H1 (cell line): ENCODE measurements around the gene ST3GAL2. TPM values are rescaled to one million over a fixed set of nuclear protein-coding genes. Genes with fewer than 3 reads are reported as not detected.

Source experiments
- CTCF ChIA-PET: fragments of 300-600 bp; sonication (Branson Sonifier 250); formaldehyde crosslinking; loops from one replicate; lab custom pipeline; 2021; ENCODE audit not compliant: partially characterized antibody; lab: Charles Lee
- POLR2A ChIA-PET: fragments of 300-600 bp; sonication (Branson Sonifier 250); formaldehyde crosslinking; loops from one replicate; lab custom pipeline; 2021; ENCODE audit warnings: inconsistent platforms; ENCODE audit not compliant: partially characterized antibody; lab: Charles Lee
- DNase-seq, 2 experiments: peaks; one replicate each; pipeline versions ENCODE4 v3.0.0 to v3.0.0-alpha.2; 2010 to 2022; ENCODE audit warnings: low spot score in 2 of 2, low read depth in 1 of 2, mixed read lengths in 1 of 2
- FAIRE-seq: peaks from 2 replicates; lab custom pipeline; 2011; peaks lifted over from hg19 to GRCh38; lab: Jason Lieb, UNC
- H2AFZ ChIP-seq: 2 replicates; pipeline ENCODE4 v1.8.1; 2012; ENCODE audit warnings: low read length, inconsistent platforms
- H2AK5ac ChIP-seq: 2 replicates; pipeline ENCODE4 v1.6.1; 2013; ENCODE audit warnings: low read depth, low read length
- H2BK120ac ChIP-seq: replicated peaks from 2 replicates; pipeline ENCODE3; 2013; ENCODE audit warnings: low read depth, low read length, inconsistent platforms
- H2BK12ac ChIP-seq: 2 replicates; pipeline ENCODE4 v1.6.1; 2013; ENCODE audit warnings: low read depth, low read length
- H2BK15ac ChIP-seq: 2 replicates; pipeline ENCODE4 v1.6.1; 2013; ENCODE audit warnings: low read length
- H2BK20ac ChIP-seq: 2 replicates; pipeline ENCODE4 v1.6.1; 2013; ENCODE audit warnings: low read length
- H2BK5ac ChIP-seq: 2 replicates; pipeline ENCODE4 v1.6.1; 2013; ENCODE audit warnings: low read depth, low read length
- H3K14ac ChIP-seq: 2 replicates; pipeline ENCODE4 v1.6.1; 2013; ENCODE audit warnings: inconsistent platforms; ENCODE audit not compliant: insufficient read length
- H3K18ac ChIP-seq: 2 replicates; pipeline ENCODE4 v1.6.1; 2013; ENCODE audit warnings: low read length; ENCODE audit errors: extremely low read depth
- H3K23ac ChIP-seq: 2 replicates; pipeline ENCODE4 v1.6.1; 2013; ENCODE audit warnings: inconsistent platforms; ENCODE audit not compliant: insufficient read length
- H3K23me2 ChIP-seq: 2 replicates; pipeline ENCODE4 v1.6.1; 2013; ENCODE audit warnings: low read depth, low read length
- H3K27ac ChIP-seq: 2 replicates; pipeline ENCODE4 v1.6.1; 2011; ENCODE audit warnings: low read depth, low read length, inconsistent platforms
- H3K27me3 ChIP-seq, 4 experiments: replicated peaks in 1 of 4; 1 replicate in 1 of 4; 2 replicates in 3 of 4; pipeline versions ENCODE4 v1.6.1 to v1.8.1; 2011 to 2013; ENCODE audit warnings: low read length in 3 of 4, mild to moderate bottlenecking in 3 of 4, inconsistent platforms in 2 of 4, mixed read lengths in 2 of 4, moderate library complexity in 1 of 4; ENCODE audit not compliant: control insufficient read depth in 3 of 4, insufficient read depth in 3 of 4; ENCODE audit errors: extremely low read depth in 1 of 4
- H3K36me3 ChIP-seq, 4 experiments: 2 replicates each; pipeline versions ENCODE4 v1.6.1 to v1.8.1; 2011 to 2013; ENCODE audit warnings: mild to moderate bottlenecking in 4 of 4, low read length in 3 of 4, moderate library complexity in 2 of 4, control low read depth in 1 of 4, inconsistent platforms in 1 of 4; ENCODE audit not compliant: insufficient read depth in 4 of 4, control insufficient read depth in 2 of 4
- H3K4ac ChIP-seq: replicated peaks from 2 replicates; pipeline ENCODE3; 2013; ENCODE audit warnings: low read length, low read depth, mixed read lengths, inconsistent platforms; ENCODE audit not compliant: insufficient read length
- H3K4me1 ChIP-seq, 4 experiments: replicated peaks in 1 of 4; 1 replicate in 1 of 4; 2 replicates in 3 of 4; pipeline versions ENCODE4 v1.6.1 to v1.8.1; 2011 to 2013; ENCODE audit warnings: low read length in 3 of 4, inconsistent platforms in 2 of 4, mixed read lengths in 1 of 4; ENCODE audit not compliant: insufficient read depth in 4 of 4, control insufficient read depth in 3 of 4
- H3K4me2 ChIP-seq, 2 experiments: 2 replicates each; pipeline versions ENCODE4 v1.6.1 to v1.8.1; 2011 to 2013; ENCODE audit warnings: low read depth in 2 of 2, low read length in 2 of 2, control low read depth in 1 of 2, inconsistent platforms in 1 of 2, mild to moderate bottlenecking in 1 of 2; ENCODE audit not compliant: insufficient read depth in 1 of 2
- H3K4me3 ChIP-seq, 4 experiments: fragments of 200-600, 300-600 bp in 1 of 4; sonication (generic), shearing (Covaris generic), sonication (Bioruptor Twin) in 1 of 4; 2 replicates each; pipeline versions ENCODE4 v1.5.1 to v1.8.1; 2011 to 2016; ENCODE audit warnings: low read length in 4 of 4, low read depth in 3 of 4, control low read depth in 2 of 4, inconsistent platforms in 2 of 4, mild to moderate bottlenecking in 2 of 4, mixed read lengths in 1 of 4, moderate library complexity in 1 of 4; ENCODE audit not compliant: insufficient read depth in 2 of 4; ENCODE audit errors: extremely low read depth in 1 of 4
- H3K56ac ChIP-seq: replicated peaks from 2 replicates; pipeline ENCODE3; 2013; ENCODE audit warnings: low read depth, mild to moderate bottlenecking, mixed read lengths, low read length, inconsistent platforms; ENCODE audit not compliant: insufficient read length
- H3K79me1 ChIP-seq: 2 replicates; pipeline ENCODE4 v1.6.1; 2013; ENCODE audit warnings: low read depth, low read length, control low read depth
- H3K79me2 ChIP-seq, 2 experiments: 2 replicates each; pipeline versions ENCODE4 v1.6.1 to v1.8.1; 2012 to 2013; ENCODE audit warnings: low read length in 2 of 2, mild to moderate bottlenecking in 2 of 2, inconsistent platforms in 1 of 2; ENCODE audit not compliant: insufficient read depth in 2 of 2, control insufficient read depth in 1 of 2
- H3K9ac ChIP-seq, 4 experiments: replicated peaks in 1 of 4; 1 replicate in 1 of 4; 2 replicates in 3 of 4; pipeline versions ENCODE4 v1.6.1 to v1.8.1; 2011 to 2013; ENCODE audit warnings: low read depth in 3 of 4, low read length in 3 of 4, control low read depth in 2 of 4, mild to moderate bottlenecking in 2 of 4, moderate library complexity in 2 of 4, inconsistent platforms in 1 of 4; ENCODE audit errors: extremely low read depth in 1 of 4
- H3K9me3 ChIP-seq, 2 experiments: 2 replicates each; pipeline versions ENCODE4 v1.6.1 to v1.8.1; 2012 to 2013; ENCODE audit warnings: mild to moderate bottlenecking in 2 of 2, moderate library complexity in 2 of 2, control low read depth in 1 of 2, inconsistent platforms in 1 of 2, low read depth in 1 of 2, low read length in 1 of 2, mixed read lengths in 1 of 2; ENCODE audit not compliant: insufficient read depth in 2 of 2
- H4K20me1 ChIP-seq, 2 experiments: replicated peaks in 1 of 2; 2 replicates each; pipeline versions ENCODE3 to v1.8.1; 2011 to 2013; ENCODE audit warnings: inconsistent platforms in 2 of 2, low read length in 2 of 2, mild to moderate bottlenecking in 1 of 2; ENCODE audit not compliant: insufficient read depth in 2 of 2, control insufficient read depth in 1 of 2
- H4K5ac ChIP-seq: 2 replicates; pipeline ENCODE4 v1.6.1; 2013; ENCODE audit warnings: low read length, low read depth, mixed read lengths, inconsistent platforms; ENCODE audit not compliant: insufficient read length
- H4K8ac ChIP-seq: 2 replicates; pipeline ENCODE4 v1.8.0; 2013; ENCODE audit warnings: mild to moderate bottlenecking, moderate library complexity, low read length, inconsistent platforms; ENCODE audit not compliant: insufficient read depth; ENCODE audit errors: extremely low read depth
- H4K91ac ChIP-seq: replicated peaks from 2 replicates; pipeline ENCODE3; 2013; ENCODE audit warnings: low read length, mixed read lengths, inconsistent platforms; ENCODE audit not compliant: insufficient read length
- CBX8 ChIP-seq: fragments of 300-800, 300-1000 bp; sonication (generic); IDR thresholded peaks from 2 replicates; pipeline ENCODE4 v1.7.1; 2016; ENCODE audit warnings: low read depth, low read length, borderline replicate concordance
- KDM4A ChIP-seq: IDR thresholded peaks from one replicate; pipeline ENCODE4 v1.7.1; 2012; ENCODE audit warnings: low read depth, mild to moderate bottlenecking, moderate library complexity, low read length, inconsistent platforms; ENCODE audit not compliant: severe bottlenecking
- RBBP5 ChIP-seq: IDR thresholded peaks from 2 replicates; pipeline ENCODE4 v1.7.1; 2012; ENCODE audit warnings: low read depth, mild to moderate bottlenecking, inconsistent platforms, low read length, moderate library complexity, borderline replicate concordance
- SP4 ChIP-seq: IDR thresholded peaks from 2 replicates; pipeline ENCODE4 v1.6.1; 2012; ENCODE audit warnings: low read length, inconsistent platforms
- TCF12 ChIP-seq: IDR thresholded peaks from 2 replicates; pipeline ENCODE4 v1.6.1; 2011; ENCODE audit warnings: low read depth, mild to moderate bottlenecking, low read length
- ZNF274 ChIP-seq: IDR thresholded peaks from 2 replicates; pipeline ENCODE4 v1.7.0; 2012; ENCODE audit warnings: low read length, borderline replicate concordance; ENCODE audit errors: extremely low read depth
- WGBS, 2 experiments: shearing (Covaris generic) in 1 of 2; methylation state at CpG; one replicate each; pipeline versions ENCODE4 v1.1.6 to v1.1.7; 2013 to 2015; ENCODE audit warnings: low lambda C conversion rate in 2 of 2, mixed read lengths in 2 of 2, inconsistent platforms in 1 of 2, low coverage in 1 of 2, missing lambda C conversion rate in 1 of 2; ENCODE audit not compliant: insufficient replicate concordance in 2 of 2, insufficient coverage in 1 of 2, insufficient read length in 1 of 2; ENCODE audit errors: extremely low coverage in 1 of 2, missing lambda C conversion rate in 1 of 2; 5-methylcytosine and 5-hydroxymethylcytosine counted together
- polyA plus RNA-seq, 7 experiments: library from polyadenylated mRNA; depleted of rRNA in 3 of 7; stranded (reverse) in 5 of 7; unstranded in 2 of 7; fragments of >200 nt in 5 of 7; fragments of 200-250 nt in 2 of 7; gene quantifications; 1 replicate in 5 of 7; 2 replicates in 1 of 7; 4 replicates in 1 of 7; pipeline versions ENCODE4 v1.2.1 to v1.2.3, GENCODE V29; 2011 to 2013; ENCODE audit warnings: missing spikeins in 2 of 7, mixed read lengths in 2 of 7
- total RNA-seq: library from RNA; stranded (reverse); fragmentation: NEBNext Ultra II Directional; extraction: Animal tissue kit (Norgen Biotek cat#: 25700); gene quantifications from 2 replicates; pipeline ENCODE4 v1.2.1, GENCODE V29; 2021
- TF ChIP-seq, protein P1 (sequence below): IDR thresholded peaks from 2 replicates; pipeline ENCODE4 v1.6.1; 2012; ENCODE audit warnings: inconsistent platforms

The ST3GAL2 gene
- total and polyA plus RNA-seq, 2 of the 8 experiments (the other 6 are each of a cell fraction or from before 2014, with no cell fraction given): 14.4 to 39.7 TPM

DNA sequence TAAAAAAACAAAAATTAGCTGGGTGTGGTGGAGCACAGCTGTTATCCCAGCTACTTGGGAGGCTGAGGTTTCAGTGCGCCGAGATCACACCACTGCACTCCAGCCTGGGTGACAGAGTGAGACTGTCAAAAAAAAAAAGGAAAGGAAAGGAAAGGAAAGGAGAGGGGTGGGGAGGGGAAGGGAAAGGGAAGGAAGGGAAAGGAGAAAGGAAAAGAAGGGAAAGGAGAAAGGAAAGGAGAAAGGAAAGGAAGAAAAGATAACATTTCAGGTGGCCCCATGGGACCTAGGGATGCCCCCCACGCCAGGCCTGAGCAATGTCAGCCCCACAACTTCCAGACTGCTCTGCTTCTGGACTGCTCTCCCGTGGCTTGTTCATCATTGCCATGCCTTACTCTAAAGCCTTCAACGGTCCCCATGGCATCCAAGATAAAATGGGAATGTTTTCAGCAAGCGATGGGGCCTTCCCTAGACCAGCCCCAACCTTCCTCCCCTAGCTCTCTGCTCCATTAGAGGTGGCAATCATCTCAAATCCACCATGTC lies 55.4 kb downstream of the ST3GAL2 start:
- H4K5ac ChIP-seq: no peak overlapping the region
- H2BK15ac ChIP-seq: no peak overlapping the region
- TF ChIP-seq RBBP5 (no peak), TCF12 (no peak), CBX8 (no peak), SP4 (no peak), ZNF274 (no peak), KDM4A (no peak)
- TF ChIP-seq, protein P1, sequence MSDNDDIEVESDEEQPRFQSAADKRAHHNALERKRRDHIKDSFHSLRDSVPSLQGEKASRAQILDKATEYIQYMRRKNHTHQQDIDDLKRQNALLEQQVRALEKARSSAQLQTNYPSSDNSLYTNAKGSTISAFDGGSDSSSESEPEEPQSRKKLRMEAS: no peak

More for the DNA sequence above, 55.4 kb downstream of the ST3GAL2 start:
- H3K23ac ChIP-seq: no peak overlapping the region
- H2BK5ac ChIP-seq: no peak overlapping the region
- H3K79me1 ChIP-seq: no peaks in the 10 kb centered on the region
- no peak overlapping the region for H4K8ac ChIP-seq
- no peak overlapping the region for H3K56ac ChIP-seq
- H3K23me2 ChIP-seq: peaks cover 12% of the 10 kb centered on the region; the same call in 1 of the 2 replicates
- H3K4me2 ChIP-seq: no peak overlapping the region
- H3K14ac ChIP-seq: no peak overlapping the region
- no peak overlapping the region for H2AFZ ChIP-seq
- no peak for FAIRE-seq
- H2AK5ac ChIP-seq: no peak overlapping the region
- peaks cover 0 to 13% of the 10 kb centered on the region in 2 experiments; a peak in 2 of 4 replicates for H3K79me2 ChIP-seq
- 89% methylated on average over 6 of the region's 6 CpGs; no CpG with 5 or more reads in 1 of the 2 experiments for WGBS, 2 experiments
- H4K20me1 ChIP-seq: peaks cover 0 to 3% of the 10 kb centered on the region in 2 experiments
- DNase-seq: no peak
- peaks cover 0 to 3% (median 0%) of the 10 kb centered on the region in 4 experiments; a peak in 2 of 7 replicates for H3K4me1 ChIP-seq
- H3K18ac ChIP-seq: no peak overlapping the region
- CTCF ChIA-PET: interaction anchor here (0.6 to 13.5 kb wide), 4 partner anchors 8 to 140 kb away, joined by 3 to 117 read pairs (median 14); partner anchors contain the start of genes COG4 and SF3B3
- no peak overlapping the region for H2BK12ac ChIP-seq
- H3K36me3 ChIP-seq: peaks cover 2 to 17% (median 7%) of the 10 kb centered on the region in 4 experiments; a peak in 7 of 8 replicates
- no peak overlapping the region for H3K4me3 ChIP-seq
- H3K9ac ChIP-seq: no peak overlapping the region
- H4K91ac ChIP-seq: no peak overlapping the region
- H3K27me3 ChIP-seq: no peaks in the 10 kb centered on the region
- no peak overlapping the region for H3K4ac ChIP-seq
- no peak overlapping the region for H2BK120ac ChIP-seq
- H3K9me3 ChIP-seq: no peaks in the 10 kb centered on the region
- H3K27ac ChIP-seq: no peak overlapping the region
- no peak overlapping the region for H2BK20ac ChIP-seq
- POLR2A ChIA-PET: interaction anchor here (0.9 to 4.1 kb wide), 2 partner anchors 11 to 71 kb away, joined by 4 to 37 read pairs; partner anchors contain the start of gene FCSK
